GM03348 (cell line): ENCODE measurements around the gene GPC1.

Source experiments
- DNase-seq: peaks from one replicate; pipeline ENCODE4 v3.0.0; 2012; ENCODE audit warnings: low spot score

The GPC1 gene

GRCh38 chr2:240500561-240501423 lies 65.3 kb downstream of the GPC1 start:
- DNase-seq: no peak

GRCh38 chr2:240501531-240501991 lies 66.1 kb downstream of the GPC1 start:
- no peak for DNase-seq

GRCh38 chr2:240502059-240502429 lies 66.6 kb downstream of the GPC1 start:
- DNase-seq: no peak

GRCh38 chr2:240502430-240503121 lies 67.1 kb downstream of the GPC1 start:
- DNase-seq: no peak

- no peak for DNase-seq
These were observed 67.9 kb downstream of the GPC1 start for GRCh38 chr2:240503375-240503774.

GRCh38 chr2:240503848-240504247 lies 68.4 kb downstream of the GPC1 start:
- DNase-seq: no peak

GRCh38 chr2:240505910-240506309 lies 70.4 kb downstream of the GPC1 start:
- DNase-seq: no peak

GRCh38 chr2:240506406-240507059 lies 71.1 kb downstream of the GPC1 start:
- DNase-seq: no peak

- DNase-seq: no peak
These were observed 71.8 kb downstream of the GPC1 start for GRCh38 chr2:240507060-240507777.

GRCh38 chr2:240507778-240508251 lies 72.4 kb downstream of the GPC1 start:
- no peak for DNase-seq

- DNase-seq: no peak
These were observed 73.5 kb downstream of the GPC1 start for GRCh38 chr2:240508832-240509545.

GRCh38 chr2:240509667-240510512 lies 74.4 kb downstream of the GPC1 start:
- DNase-seq: peak; percentile 8

GRCh38 chr2:240510513-240511210 lies 75.2 kb downstream of the GPC1 start:
- peak; percentile 2 for DNase-seq

- DNase-seq: no peak
These were observed 76.1 kb downstream of the GPC1 start for GRCh38 chr2:240511351-240512108.

- no peak for DNase-seq
These were observed 76.6 kb downstream of the GPC1 start for GRCh38 chr2:240512109-240512485.

- DNase-seq: no peak
These were observed 77.4 kb downstream of the GPC1 start for GRCh38 chr2:240512666-240513535.

- peak; percentile 96 for DNase-seq
These were observed 78.3 kb downstream of the GPC1 start for GRCh38 chr2:240513549-240514287.
